GM18526 (cell line): ENCODE results near the gene CLCN4.

Experiments
- POLR2A ChIP-seq: IDR thresholded peaks from 3 replicates; pipeline ENCODE4 v1.6.1; 2011; ENCODE audit not compliant: insufficient read length; ENCODE audit errors: extremely low read depth

Gene CLCN4

DNA sequence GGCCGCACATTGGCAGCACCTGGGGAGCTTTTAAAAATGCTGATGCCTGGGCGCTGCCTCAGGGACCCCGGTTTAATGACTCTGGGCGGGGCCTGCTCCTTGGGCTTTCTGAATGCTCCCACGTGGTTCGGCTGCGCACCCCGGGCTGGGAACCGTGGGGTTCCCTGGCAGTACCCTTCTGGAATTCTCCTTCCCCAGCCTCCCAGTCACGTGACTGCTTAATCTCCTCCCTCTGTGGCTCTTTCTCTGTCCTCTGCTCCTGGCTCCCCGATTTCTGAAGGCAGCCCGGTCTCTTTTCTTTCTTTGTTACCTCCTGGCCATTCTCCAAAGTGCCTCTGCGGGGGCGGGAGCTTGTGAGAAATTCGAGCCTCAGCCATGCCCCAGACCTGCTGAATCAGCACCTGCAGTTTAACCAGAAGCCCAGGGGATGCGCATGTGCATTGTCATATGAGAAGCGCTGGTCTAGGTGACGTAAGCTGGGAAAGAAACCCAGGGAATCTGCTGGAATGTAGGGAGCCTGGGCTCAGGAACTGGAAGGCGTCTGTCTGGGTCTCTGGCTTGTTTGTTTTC, 16.6 kb downstream of the CLCN4 start:
- TF ChIP-seq POLR2A: no peak

DNA sequence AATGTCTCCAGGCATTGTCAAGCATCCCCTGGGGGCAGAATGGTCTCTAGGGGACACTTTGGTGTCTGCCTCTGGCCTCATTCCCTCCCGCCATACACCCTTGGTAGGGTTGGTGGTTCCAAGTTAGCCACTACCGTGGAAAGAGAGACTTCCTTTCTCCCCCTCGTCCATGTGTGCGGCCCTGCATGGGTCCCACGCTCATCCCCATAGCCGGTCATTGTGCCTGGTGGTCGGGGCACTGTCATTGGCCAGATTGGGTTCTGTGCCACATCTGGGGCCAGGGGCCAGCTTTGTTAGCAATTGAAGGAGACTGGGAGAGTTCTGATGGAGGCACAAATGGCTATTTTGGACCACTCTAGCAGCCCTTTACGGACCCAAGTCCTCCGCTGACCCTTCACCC, 17.3 kb downstream of the CLCN4 start:
- no peak for TF ChIP-seq POLR2A

DNA sequence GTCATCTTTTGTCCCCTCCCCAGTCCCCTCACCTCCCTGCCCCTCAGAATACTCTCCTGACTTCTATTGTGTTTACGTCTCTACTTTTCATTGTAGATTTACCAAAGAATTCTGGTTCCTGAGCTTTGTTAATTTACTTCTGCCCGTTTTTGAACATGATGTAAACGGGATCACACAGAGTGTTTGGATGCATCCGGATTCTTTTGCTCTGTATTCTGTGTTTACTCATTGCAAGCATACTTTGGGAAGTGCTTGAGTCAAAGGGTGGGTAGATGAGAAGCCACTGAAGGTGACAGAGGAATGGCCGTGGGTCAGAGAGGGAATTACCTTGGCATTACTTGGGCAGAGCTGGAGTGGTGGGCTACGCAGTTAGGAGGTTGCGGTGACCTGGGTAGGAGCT, 18.0 kb downstream of the CLCN4 start:
- no peak for TF ChIP-seq POLR2A

DNA sequence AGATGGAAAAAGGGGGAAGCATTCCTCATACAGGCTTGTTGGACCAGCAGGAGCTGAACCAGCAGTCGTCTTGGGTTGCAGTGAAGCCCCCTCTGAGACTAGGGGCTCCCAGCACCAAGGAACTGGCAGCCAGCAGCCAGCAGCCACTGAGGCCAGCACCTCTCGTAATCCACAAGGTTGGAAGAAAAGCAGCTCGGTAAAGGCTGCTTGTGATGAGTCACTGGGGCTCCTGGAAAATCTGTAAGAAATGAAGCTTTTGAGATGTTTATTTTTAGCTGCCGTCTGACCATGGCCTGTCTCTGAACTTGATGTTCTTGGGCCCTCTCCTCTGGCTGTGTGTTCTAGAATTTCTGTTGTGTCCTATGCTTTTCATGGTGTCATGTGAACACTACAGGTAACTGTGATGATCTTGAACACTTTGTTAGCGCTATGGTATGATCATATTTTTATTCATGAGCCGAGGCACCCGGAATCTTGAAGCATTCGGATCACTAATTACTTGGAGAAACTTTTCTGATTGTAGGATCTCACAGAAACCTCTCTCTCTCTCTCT, 18.6 kb downstream of the CLCN4 start:
- no peak for TF ChIP-seq POLR2A

DNA sequence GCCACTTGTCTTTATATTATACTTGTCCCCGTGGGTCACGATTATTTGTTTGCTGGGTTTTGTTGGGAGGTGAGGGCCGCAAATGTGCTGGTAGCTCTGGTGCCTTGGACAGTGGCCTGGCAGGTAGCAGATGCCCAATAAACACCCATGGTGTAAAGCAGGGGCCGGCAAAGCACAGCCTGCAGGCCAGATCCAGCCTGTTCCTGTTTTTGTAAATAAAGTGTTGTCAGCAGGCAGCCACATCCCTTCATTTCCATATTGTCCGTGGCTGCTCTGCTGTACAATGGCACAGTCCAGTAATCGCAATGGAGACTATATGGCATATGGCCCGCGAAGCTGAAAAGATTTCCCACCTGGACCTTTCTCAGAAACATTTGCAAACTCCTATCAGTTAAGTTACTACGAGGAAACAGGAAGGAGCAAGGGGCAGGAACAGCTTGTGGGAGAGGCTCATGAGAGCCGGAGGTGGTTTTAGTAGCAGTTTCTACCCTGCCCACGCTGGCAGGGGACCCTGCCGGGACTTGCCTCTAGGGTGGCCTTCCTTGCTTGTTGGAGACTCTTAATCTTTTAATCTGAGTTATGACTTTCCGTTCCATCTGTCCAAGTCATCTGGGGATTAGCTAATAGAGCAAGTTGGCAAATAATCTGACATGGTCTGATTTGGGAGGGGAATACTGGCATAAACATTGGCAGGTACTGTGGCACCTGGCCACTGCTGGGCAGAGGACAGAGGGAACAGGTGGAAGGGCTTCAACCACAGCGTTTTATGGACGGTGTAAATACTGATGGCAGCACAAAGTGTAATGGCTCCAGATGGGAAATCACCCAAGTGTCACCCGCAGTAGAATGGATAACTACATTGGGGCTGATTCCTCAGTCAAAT, 19.6 kb downstream of the CLCN4 start:
- TF ChIP-seq POLR2A: no peak

DNA sequence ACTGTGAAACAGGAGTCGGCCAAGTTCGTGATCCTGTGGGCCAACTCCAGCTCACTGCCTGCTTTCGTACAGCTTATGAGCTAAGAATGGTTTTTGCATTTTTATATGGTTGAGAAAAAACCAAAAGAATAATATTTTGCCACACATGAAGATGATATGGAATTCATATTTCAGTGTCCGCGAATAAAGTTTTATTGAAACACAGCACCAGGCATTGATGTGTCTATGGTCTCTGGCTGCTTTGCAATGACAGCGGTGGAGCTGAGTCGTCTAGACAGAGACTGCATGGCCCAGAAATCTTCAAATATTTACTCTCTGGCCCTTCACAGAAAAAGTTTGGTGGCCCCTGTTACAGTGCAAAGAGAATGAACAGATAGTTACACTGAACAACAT, 20.2 kb downstream of the CLCN4 start:
- TF ChIP-seq POLR2A: no peak

DNA sequence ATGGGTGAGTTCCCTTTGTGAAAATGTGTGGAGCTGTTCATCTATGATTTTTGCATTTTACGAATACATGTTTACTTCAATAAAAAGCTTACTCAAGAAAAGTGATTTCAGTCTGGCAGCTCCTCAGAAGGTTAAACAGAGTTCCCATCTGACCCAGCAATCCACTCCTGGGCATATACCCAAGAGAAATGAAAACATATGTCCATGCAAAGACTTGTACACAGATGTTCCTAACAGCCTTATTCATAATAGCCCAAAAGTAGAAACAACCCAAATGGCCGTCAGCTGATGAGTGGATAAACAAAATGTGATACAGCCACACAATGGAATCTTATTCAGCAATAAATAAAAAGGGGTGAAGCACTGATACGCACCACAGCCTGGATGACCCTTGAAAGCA, 20.8 kb downstream of the CLCN4 start:
- no peak for TF ChIP-seq POLR2A

DNA sequence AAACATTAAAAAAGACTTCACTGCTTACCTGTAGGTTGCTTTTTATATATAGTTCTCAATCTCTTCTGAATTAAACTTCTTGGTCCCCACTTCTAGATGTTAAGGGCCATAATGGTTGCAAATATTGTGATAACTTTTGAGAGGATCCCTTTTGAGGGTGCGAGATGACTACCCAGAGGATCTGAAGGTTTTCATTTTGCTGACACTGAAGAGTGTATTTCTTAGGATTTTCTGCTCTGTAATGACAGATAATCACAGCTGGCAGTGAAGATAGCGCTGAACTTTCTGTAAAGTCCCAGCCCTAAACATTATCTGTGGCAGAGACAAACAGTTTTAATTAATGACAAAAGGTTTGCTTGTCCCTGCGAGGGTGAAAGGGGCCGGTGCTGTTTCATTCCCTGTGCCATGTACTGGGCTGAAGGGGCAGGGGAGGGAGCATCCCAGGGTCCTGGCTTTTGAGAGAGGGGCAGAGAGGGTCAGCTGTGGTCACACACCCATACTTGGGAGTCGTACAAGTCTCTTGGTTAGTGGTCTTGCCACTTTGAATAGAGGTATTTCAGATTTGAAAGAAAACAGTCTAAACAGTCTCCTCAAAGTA, 22.2 kb downstream of the CLCN4 start:
- no peak for TF ChIP-seq POLR2A

DNA sequence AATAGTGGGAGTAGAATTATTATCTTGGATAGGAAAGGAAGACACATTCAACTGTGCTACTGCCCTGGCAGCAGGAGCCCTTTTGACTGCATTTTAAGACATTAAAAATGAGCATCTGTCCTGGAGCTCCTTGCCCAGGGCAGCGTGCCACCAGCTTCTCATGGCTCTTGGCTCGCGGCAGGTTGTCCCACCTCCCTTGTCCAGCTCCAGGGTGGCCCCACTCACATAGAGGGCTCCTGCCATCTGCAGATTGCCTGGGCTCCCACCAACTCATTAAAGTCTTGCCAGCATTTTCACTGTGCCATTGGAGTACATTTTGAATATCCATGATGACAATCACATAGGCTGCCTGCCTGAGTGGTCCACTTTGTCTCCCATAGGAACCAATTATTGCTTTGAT, 27.0 kb downstream of the CLCN4 start:
- no peak for TF ChIP-seq POLR2A

DNA sequence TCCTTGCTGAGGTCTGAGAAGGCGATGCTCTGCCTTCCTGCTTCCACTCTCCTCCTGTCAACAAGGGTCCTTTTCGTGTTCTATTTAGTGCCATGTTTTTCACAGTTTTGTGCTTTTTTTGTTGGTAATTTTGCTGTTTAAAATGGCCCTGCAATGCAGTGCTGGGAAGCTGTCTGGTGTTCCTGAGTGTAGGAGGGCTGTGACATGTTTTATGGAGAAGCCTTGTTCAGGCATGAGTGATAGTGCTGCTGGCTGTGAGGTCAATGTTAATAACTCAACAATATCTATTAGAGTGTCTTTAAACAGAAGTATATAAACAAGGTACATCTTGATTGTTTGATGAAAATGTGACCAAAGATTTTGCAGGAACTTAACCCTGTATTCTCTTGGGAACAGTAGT, 27.6 kb downstream of the CLCN4 start:
- TF ChIP-seq POLR2A: no peak

DNA sequence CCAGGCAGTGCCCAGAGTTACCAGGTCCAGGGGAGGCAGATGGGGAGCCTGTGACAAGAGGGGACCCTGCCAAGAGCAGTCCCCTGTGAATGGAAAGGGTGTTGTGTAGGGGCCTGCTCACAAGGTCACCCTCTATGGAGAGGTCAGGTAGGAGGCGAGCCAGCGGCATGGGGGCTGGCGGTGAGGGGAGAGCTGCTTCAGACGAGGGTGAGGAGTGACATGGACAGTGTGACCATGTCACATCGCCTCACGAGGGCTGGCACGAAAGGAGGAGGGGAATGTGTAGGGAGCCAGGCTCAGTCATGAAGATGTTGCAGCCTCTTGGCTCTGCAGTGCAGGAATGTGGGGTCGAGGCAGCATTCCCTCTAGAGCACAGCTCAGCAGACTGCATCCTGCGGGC, 29.6 kb downstream of the CLCN4 start:
- TF ChIP-seq POLR2A: no peak

DNA sequence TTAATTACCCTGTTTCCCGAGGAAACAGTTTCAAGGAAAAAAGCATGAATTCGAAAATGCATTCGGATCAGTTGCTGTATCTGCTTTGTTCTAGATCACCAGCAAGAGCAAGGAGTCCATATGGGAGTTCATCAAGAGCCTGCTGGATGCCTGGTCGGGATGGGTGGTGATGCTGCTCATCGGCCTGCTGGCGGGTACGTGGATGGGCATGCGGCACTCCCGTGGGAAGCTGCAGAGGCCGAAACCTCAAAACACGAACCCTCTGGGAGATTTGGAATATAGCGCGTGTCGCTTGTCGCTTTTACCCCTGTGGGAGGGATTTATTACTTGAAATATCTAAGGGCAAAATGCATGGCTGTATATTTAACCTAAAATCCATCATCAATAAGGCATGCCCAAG, 30.6 kb downstream of the CLCN4 start:
- no peak for TF ChIP-seq POLR2A

DNA sequence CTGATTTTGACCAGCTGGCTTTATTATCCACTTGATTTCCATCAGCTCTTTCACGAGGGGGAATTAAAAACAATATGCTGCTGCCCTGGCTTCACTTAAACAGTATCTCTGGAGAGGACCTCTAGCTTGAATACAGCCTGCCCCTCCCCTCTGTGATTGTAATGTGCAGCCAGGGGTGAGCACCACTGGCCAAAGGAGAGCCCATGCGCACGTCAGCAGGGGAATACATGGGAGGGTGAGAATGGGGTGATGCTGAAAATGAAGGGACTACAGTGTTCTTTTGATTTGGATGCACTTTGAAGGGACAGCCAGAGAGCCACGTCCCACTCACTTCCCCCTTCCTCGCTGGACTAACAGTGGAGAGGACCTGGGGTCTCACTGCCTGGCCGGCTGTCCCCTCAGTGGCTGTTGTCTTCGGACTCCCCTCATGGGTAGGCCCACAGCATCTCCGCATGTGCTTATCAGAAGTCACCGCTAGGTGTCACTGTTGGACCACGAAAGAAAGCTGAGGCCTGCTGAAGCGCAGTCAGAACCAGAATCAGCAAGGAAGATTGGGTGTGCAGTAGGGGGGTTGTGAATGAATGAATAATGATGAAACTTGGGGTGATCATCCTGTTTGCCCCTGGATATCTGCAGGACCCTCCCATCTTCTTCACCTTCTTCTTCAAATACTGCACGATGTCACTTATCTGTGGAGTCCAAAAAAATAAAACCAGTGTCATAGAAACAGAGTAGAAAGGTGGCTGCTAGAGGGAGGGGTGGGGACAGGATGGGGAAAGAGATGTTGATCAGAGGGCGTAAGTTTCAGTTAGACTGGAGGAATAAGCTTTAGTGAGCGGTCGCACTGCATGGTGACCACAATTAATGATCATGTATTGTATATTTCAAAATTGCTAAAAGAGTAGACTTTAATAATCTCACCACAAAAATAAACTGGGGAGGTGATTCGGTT, 32.8 kb downstream of the CLCN4 start:
- no peak for TF ChIP-seq POLR2A

DNA sequence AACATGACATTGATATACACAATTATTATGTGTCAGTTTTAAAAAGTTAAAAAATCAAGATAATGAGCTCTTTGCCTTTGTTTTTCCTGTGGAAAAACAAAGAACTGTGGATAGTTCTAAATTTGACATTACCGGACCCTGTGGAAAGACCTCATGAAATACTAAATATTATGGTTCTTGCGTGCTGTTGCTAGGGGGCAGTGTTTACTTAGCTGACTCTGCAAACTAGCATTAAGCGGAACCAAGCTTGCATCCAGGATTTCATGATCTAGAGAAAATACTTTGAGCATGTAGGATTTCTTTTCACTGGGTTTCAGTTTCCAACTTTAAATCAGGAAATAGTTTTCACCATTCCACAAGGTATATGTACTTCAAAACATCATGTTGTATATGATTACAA, 33.6 kb downstream of the CLCN4 start:
- no peak for TF ChIP-seq POLR2A

DNA sequence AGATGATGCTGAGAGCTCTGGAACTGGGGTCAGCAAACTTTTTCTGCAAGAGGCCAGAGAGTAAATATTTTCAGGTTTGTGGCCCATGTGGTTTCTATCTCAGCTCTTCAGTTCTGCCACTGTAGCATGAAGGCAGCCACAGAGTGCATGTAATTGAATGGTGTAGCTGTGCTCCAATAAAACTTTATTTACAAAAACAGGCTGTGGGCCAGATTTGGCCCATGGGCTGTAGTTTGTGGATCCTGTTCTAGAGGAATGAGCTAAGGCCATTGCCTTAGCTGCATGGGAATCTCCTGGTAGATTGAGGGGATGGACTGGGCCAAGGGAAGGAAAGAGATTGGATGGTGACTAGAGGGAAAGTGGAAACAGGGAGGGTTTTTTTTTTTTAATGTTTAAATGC, 36.8 kb downstream of the CLCN4 start:
- no peak for TF ChIP-seq POLR2A

DNA sequence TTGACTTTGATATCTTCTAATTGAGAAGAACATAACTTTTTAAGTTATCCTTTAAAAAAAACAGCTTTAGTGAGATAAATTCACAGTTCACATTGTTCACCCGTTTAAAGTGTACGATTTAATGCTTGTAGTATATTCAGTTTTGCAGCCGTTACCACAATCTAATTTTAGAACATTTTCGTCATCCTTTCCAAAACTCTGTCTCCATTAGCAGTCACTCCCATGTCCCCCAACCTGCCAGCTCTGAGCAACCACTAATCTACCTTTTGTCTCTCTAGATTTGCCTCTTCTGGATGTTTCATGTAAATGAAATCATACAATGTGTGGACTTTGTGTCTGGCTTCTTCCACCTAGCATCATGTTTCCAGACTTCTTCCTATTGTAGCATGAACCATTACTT, 38.6 kb downstream of the CLCN4 start:
- no peak for TF ChIP-seq POLR2A

DNA sequence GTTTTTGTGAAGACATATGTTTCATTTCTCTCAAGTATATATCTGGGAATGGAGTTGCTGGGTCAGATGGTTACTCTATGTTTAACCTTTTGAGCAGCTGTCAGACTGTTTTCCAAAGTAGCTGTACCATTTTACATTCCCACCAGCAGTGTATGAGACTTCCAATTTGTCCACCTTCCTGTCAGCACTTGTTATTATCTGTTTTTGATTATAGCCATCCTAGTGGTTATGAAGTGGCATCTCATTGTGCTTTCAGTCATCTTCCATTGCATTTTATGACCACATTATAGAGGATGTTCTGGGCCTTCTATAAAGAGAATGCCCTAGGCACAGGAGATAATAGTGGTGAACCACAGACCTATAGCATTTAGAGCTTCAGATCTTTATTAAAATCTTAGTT, 39.2 kb downstream of the CLCN4 start:
- no peak for TF ChIP-seq POLR2A
